Myocyte (in vitro differentiated cells): Measurements from ENCODE around the gene TCHHL1. TPM values are rescaled to one million over a fixed set of nuclear protein-coding genes. Genes with fewer than 3 reads are reported as not detected.

Experiments used
- DNase-seq: peaks from one replicate; pipeline ENCODE4 v3.0.0-alpha.2; 2012; ENCODE audit warnings: low read depth
- total RNA-seq: library from RNA; depleted of rRNA; stranded (reverse); fragments of >200 nt; gene quantifications from 2 replicates; pipeline ENCODE4 v1.2.3, GENCODE V29; 2014

The TCHHL1 gene
- total RNA-seq, 1 donor from 2014 or later, result not detected

- DNase-seq, result no peak
Measured at GRCh38 chr1:152039461-152039860, 49.4 kb downstream of the TCHHL1 start.

GRCh38 chr1:152038871-152039270 lies 50.0 kb downstream of the TCHHL1 start:
- no peak for DNase-seq

- DNase-seq, result peak; percentile 93
Measured at GRCh38 chr1:152036267-152037216, 52.3 kb downstream of the TCHHL1 start, which contains the start of gene S100A11. Gene S100A11 (minus strand): TSS chr1:152037004. CDS start chr1:152036915, 89 bp downstream.

GRCh38 chr1:152035539-152036266 lies 53.2 kb downstream of the TCHHL1 start:
- peak; percentile 46 for DNase-seq

GRCh38 chr1:152034654-152035538 lies 54.0 kb downstream of the TCHHL1 start:
- DNase-seq, result peak; percentile 77

GRCh38 chr1:152034324-152034653 lies 54.6 kb downstream of the TCHHL1 start:
- DNase-seq, result no peak

Other genes starting within 250 kb of the TCHHL1 start
- gene C2CD4D, start 249.2 kb downstream of the TCHHL1 start, total RNA-seq, result not detected in 2 replicates
- not detected in 2 replicates for gene THEM5, start 235.4 kb downstream of the TCHHL1 start, total RNA-seq
- 12.2 and 12.8 TPM in 2 replicates for gene THEM4, start 179.6 kb downstream of the TCHHL1 start, total RNA-seq
- 31.6 and 36.0 TPM in 2 replicates for gene S100A10, start 95.2 kb downstream of the TCHHL1 start, total RNA-seq
- gene S100A11, start 52.1 kb downstream of the TCHHL1 start, total RNA-seq, result 227 and 251 TPM in 2 replicates
- gene TCHH, start 26.4 kb upstream of the TCHHL1 start, total RNA-seq, result not detected in 2 replicates
- gene RPTN, start 70.2 kb upstream of the TCHHL1 start, total RNA-seq, result 1.0 and 1.9 TPM in 2 replicates
- not detected in 2 replicates for gene HRNR, start 135.1 kb upstream of the TCHHL1 start, total RNA-seq
- 0.13 and 0.21 TPM in 2 replicates for gene FLG, start 236.2 kb upstream of the TCHHL1 start, total RNA-seq